ENCODE data around the gene PPP6R1.

The PPP6R1 gene

GRCh38 chr19:55248166-55248675 is 10.6 kb downstream of the PPP6R1 start:
- H2AFZ ChIP-seq (ENCODE audit: insufficient read depth, low read length, poor library complexity) = no peak overlapping the region
- H2AK5ac ChIP-seq (ENCODE audit: low read length) = no peak overlapping the region
- H3K9ac ChIP-seq (ENCODE audit: low read length) = no peak overlapping the region
- H2BK5ac ChIP-seq (ENCODE audit: low read depth, low read length, poor library complexity) = no peak overlapping the region
- no peak overlapping the region for H3K4me2 ChIP-seq (ENCODE audit: low read length)
- H4K91ac ChIP-seq (ENCODE audit: low read depth, low read length) = no peak overlapping the region
- no peak for DNase-seq
- H3K18ac ChIP-seq (ENCODE audit: low read length) = no peak overlapping the region
- no peak overlapping the region for H4K8ac ChIP-seq (ENCODE audit: low read depth, low read length)
- peaks cover 41 to 44% of the 10 kb centered on the region in 2 experiments for H3K4me1 ChIP-seq (ENCODE audit: control insufficient read depth in 1 of 2, insufficient read depth in 2 of 2, low read length in 2 of 2)
- no peak overlapping the region for H2BK120ac ChIP-seq (ENCODE audit: insufficient read depth, low read length, poor library complexity)
- H3K4ac ChIP-seq (ENCODE audit: low read depth, low read length) = no peak overlapping the region
- no peak overlapping the region for H3K27ac ChIP-seq (ENCODE audit: low read depth, low read length)
- H2BK12ac ChIP-seq (ENCODE audit: low read length) = no peak overlapping the region
- H3K27me3 ChIP-seq (ENCODE audit: insufficient read depth, low read length) = no peaks in the 10 kb centered on the region
- H3K23ac ChIP-seq (ENCODE audit: low read length) = no peak overlapping the region
- peaks cover 8% of the 10 kb centered on the region for H3K79me2 ChIP-seq (ENCODE audit: control insufficient read depth, insufficient read depth, low read length, poor library complexity)
- H3K9me3 ChIP-seq (ENCODE audit: insufficient read depth, low read depth, low read length) = no peaks in the 10 kb centered on the region
- H3K79me1 ChIP-seq (ENCODE audit: low read length) = no peaks in the 10 kb centered on the region
- H3K14ac ChIP-seq (ENCODE audit: low read length) = no peak overlapping the region
- WGBS (ENCODE audit: extremely low coverage, insufficient coverage, insufficient read length) = no CpG with 5 or more reads among the region's 10 CpGs
- H3K36me3 ChIP-seq (ENCODE audit: control insufficient read depth in 1 of 2, insufficient read depth in 2 of 2, low read length in 2 of 2) = peaks cover 34 to 37% of the 10 kb centered on the region in 2 experiments
- H4K12ac ChIP-seq (ENCODE audit: low read depth, low read length) = no peak overlapping the region
- H3K4me3 ChIP-seq (ENCODE audit: low read depth, low read length) = no peak overlapping the region

- Histone ChIP-seq H2AK5ac (ENCODE audit: low read length) (no peak overlapping the region), H3K14ac (ENCODE audit: low read length) (no peak overlapping the region), H2BK120ac (ENCODE audit: insufficient read depth, low read length, poor library complexity) (no peak overlapping the region), H3K79me1 (ENCODE audit: low read length) (no peaks in the 10 kb centered on the region), H3K9me3 (ENCODE audit: insufficient read depth, low read depth, low read length) (no peaks in the 10 kb centered on the region), H3K27ac (ENCODE audit: low read depth, low read length) (no peak overlapping the region), H3K27me3 (ENCODE audit: insufficient read depth, low read length) (no peaks in the 10 kb centered on the region), H3K4me3 (ENCODE audit: low read depth, low read length) (no peak overlapping the region), H3K36me3 (ENCODE audit: control insufficient read depth in 1 of 2, insufficient read depth in 2 of 2, low read length in 2 of 2) (peaks cover 34 to 40% of the 10 kb centered on the region in 2 experiments), H2AFZ (ENCODE audit: insufficient read depth, low read length, poor library complexity) (no peak overlapping the region), H3K4ac (ENCODE audit: low read depth, low read length) (no peak overlapping the region), H4K8ac (ENCODE audit: low read depth, low read length) (no peak overlapping the region), H3K18ac (ENCODE audit: low read length) (no peak overlapping the region), H3K79me2 (ENCODE audit: control insufficient read depth, insufficient read depth, low read length, poor library complexity) (peaks cover 8% of the 10 kb centered on the region), H2BK5ac (ENCODE audit: low read depth, low read length, poor library complexity) (no peak overlapping the region), H2BK12ac (ENCODE audit: low read length) (no peak overlapping the region), H3K23ac (ENCODE audit: low read length) (no peak overlapping the region), H4K91ac (ENCODE audit: low read depth, low read length) (no peak overlapping the region), H3K4me1 (ENCODE audit: control insufficient read depth in 1 of 2, insufficient read depth in 2 of 2, low read length in 2 of 2) (peaks cover 41 to 44% of the 10 kb centered on the region in 2 experiments), H3K9ac (ENCODE audit: low read length) (no peak overlapping the region), H4K12ac (ENCODE audit: low read depth, low read length) (no peak overlapping the region), H3K4me2 (ENCODE audit: low read length) (no peak overlapping the region)
- no CpG with 5 or more reads among the region's 10 CpGs for WGBS (ENCODE audit: extremely low coverage, insufficient coverage, insufficient read length)
- peak in 1 of 2 donors; percentile 12 for DNase-seq
Measured at GRCh38 chr19:55247621-55248099, 11.2 kb downstream of the PPP6R1 start.

- H3K9ac ChIP-seq (ENCODE audit: low read length) = no peak overlapping the region
- no peak overlapping the region for H2BK12ac ChIP-seq (ENCODE audit: low read length)
- no peak for DNase-seq
Measured at GRCh38 chr19:55246462-55247451, 12.1 kb downstream of the PPP6R1 start.

GRCh38 chr19:55245236-55245904 is 13.4 kb downstream of the PPP6R1 start:
- peaks cover 3% of the 10 kb centered on the region for H3K9me3 ChIP-seq (ENCODE audit: insufficient read depth, low read depth, low read length)
- H3K27ac ChIP-seq (ENCODE audit: low read depth, low read length) = no peak overlapping the region
- no peak overlapping the region for H2BK12ac ChIP-seq (ENCODE audit: low read length)
- H2AFZ ChIP-seq (ENCODE audit: insufficient read depth, low read length, poor library complexity) = no peak overlapping the region
- H4K8ac ChIP-seq (ENCODE audit: low read depth, low read length) = no peak overlapping the region
- H3K4me3 ChIP-seq (ENCODE audit: low read depth, low read length) = no peak overlapping the region
- no peak overlapping the region for H3K4ac ChIP-seq (ENCODE audit: low read depth, low read length)
- H3K36me3 ChIP-seq (ENCODE audit: control insufficient read depth in 1 of 2, insufficient read depth in 2 of 2, low read length in 2 of 2) = peaks cover 56 to 59% of the 10 kb centered on the region in 2 experiments
- no peak for DNase-seq
- peaks cover 27 to 29% of the 10 kb centered on the region in 2 experiments for H3K4me1 ChIP-seq (ENCODE audit: control insufficient read depth in 1 of 2, insufficient read depth in 2 of 2, low read length in 2 of 2)
- H3K9ac ChIP-seq (ENCODE audit: low read length) = no peak overlapping the region
- no peak overlapping the region for H2BK120ac ChIP-seq (ENCODE audit: insufficient read depth, low read length, poor library complexity)
- H3K4me2 ChIP-seq (ENCODE audit: low read length) = no peak overlapping the region
- H3K14ac ChIP-seq (ENCODE audit: low read length) = no peak overlapping the region
- no peak overlapping the region for H4K12ac ChIP-seq (ENCODE audit: low read depth, low read length)
- no peak overlapping the region for H2AK5ac ChIP-seq (ENCODE audit: low read length)
- no peaks in the 10 kb centered on the region for H3K79me1 ChIP-seq (ENCODE audit: low read length)
- no peaks in the 10 kb centered on the region for H3K27me3 ChIP-seq (ENCODE audit: insufficient read depth, low read length)
- no peak overlapping the region for H4K91ac ChIP-seq (ENCODE audit: low read depth, low read length)
- no CpG with 5 or more reads among the region's 23 CpGs for WGBS (ENCODE audit: extremely low coverage, insufficient coverage, insufficient read length)
- H3K23ac ChIP-seq (ENCODE audit: low read length) = no peak overlapping the region
- no peak overlapping the region for H3K18ac ChIP-seq (ENCODE audit: low read length)
- no peak overlapping the region for H2BK5ac ChIP-seq (ENCODE audit: low read depth, low read length, poor library complexity)
- H3K79me2 ChIP-seq (ENCODE audit: control insufficient read depth, insufficient read depth, low read length, poor library complexity) = peaks cover 1% of the 10 kb centered on the region

More at GRCh38 chr19:55246462-55247451, 12.1 kb downstream of the PPP6R1 start:
- Histone ChIP-seq H3K27me3 (ENCODE audit: insufficient read depth, low read length) (no peaks in the 10 kb centered on the region), H3K4ac (ENCODE audit: low read depth, low read length) (peak overlapping the region; percentile 5), H4K8ac (ENCODE audit: low read depth, low read length) (no peak overlapping the region), H2BK120ac (ENCODE audit: insufficient read depth, low read length, poor library complexity) (no peak overlapping the region), H3K79me2 (ENCODE audit: control insufficient read depth, insufficient read depth, low read length, poor library complexity) (peaks cover 8% of the 10 kb centered on the region), H2BK5ac (ENCODE audit: low read depth, low read length, poor library complexity) (no peak overlapping the region), H3K27ac (ENCODE audit: low read depth, low read length) (no peak overlapping the region), H3K18ac (ENCODE audit: low read length) (peak overlapping the region; percentile 30), H4K12ac (ENCODE audit: low read depth, low read length) (no peak overlapping the region), H2AFZ (ENCODE audit: insufficient read depth, low read length, poor library complexity) (no peak overlapping the region), H3K4me1 (ENCODE audit: control insufficient read depth in 1 of 2, insufficient read depth in 2 of 2, low read length in 2 of 2) (peaks cover 40 to 43% of the 10 kb centered on the region in 2 experiments), H2AK5ac (ENCODE audit: low read length) (no peak overlapping the region), H4K91ac (ENCODE audit: low read depth, low read length) (no peak overlapping the region), H3K4me2 (ENCODE audit: low read length) (no peak overlapping the region), H3K4me3 (ENCODE audit: low read depth, low read length) (no peak overlapping the region), H3K23ac (ENCODE audit: low read length) (no peak overlapping the region), H3K14ac (ENCODE audit: low read length) (no peak overlapping the region), H3K79me1 (ENCODE audit: low read length) (no peaks in the 10 kb centered on the region), H3K36me3 (ENCODE audit: control insufficient read depth in 1 of 2, insufficient read depth in 2 of 2, low read length in 2 of 2) (peaks cover 43 to 49% of the 10 kb centered on the region in 2 experiments), H3K9me3 (ENCODE audit: insufficient read depth, low read depth, low read length) (no peaks in the 10 kb centered on the region)
- no CpG with 5 or more reads among the region's 40 CpGs for WGBS (ENCODE audit: extremely low coverage, insufficient coverage, insufficient read length)

Data from trophoblast cell (in vitro differentiated cells and primary cell).